GM12892 (cell line): ENCODE measurements around the gene UBE2Q2.

ENCODE experiments used
- POLR2A ChIP-seq: IDR thresholded peaks from 2 replicates; pipeline ENCODE4 v1.6.1; 2011; ENCODE audit warnings: low read depth, low read length, control low read depth
- POLR2AphosphoS5 ChIP-seq: IDR thresholded peaks from 2 replicates; pipeline ENCODE4 v1.6.1; 2011; ENCODE audit warnings: low read depth, low read length, control low read depth

- no peak for TF ChIP-seq POLR2AphosphoS5
- no peak for TF ChIP-seq POLR2A
Measured at GRCh38 chr15:75808563-75808962, 34.7 kb upstream of the UBE2Q2 start.
